H9 (cell line): ENCODE results near the gene LDHD. TPM values are rescaled to one million over a fixed set of nuclear protein-coding genes. Genes with fewer than 3 reads are reported as not detected.

ENCODE experiments used
- DNase-seq: peaks from one replicate; pipeline ENCODE4 v3.0.0-alpha.2; 2017
- H2AFZ ChIP-seq: one replicate; pipeline ENCODE4 v1.6.1; 2013; ENCODE audit warnings: mild to moderate bottlenecking, low read length, control low read depth, moderate library complexity
- H2AK5ac ChIP-seq: 2 replicates; pipeline ENCODE4 v1.6.1; 2013; ENCODE audit warnings: low read length, control low read depth, mixed read lengths; ENCODE audit not compliant: insufficient read length
- H2BK120ac ChIP-seq: one replicate; pipeline ENCODE4 v1.6.1; 2013; ENCODE audit warnings: low read depth, mild to moderate bottlenecking, low read length, control low read depth, inconsistent platforms; ENCODE audit not compliant: poor library complexity, severe bottlenecking
- H2BK12ac ChIP-seq: 2 replicates; pipeline ENCODE4 v1.6.1; 2013; ENCODE audit warnings: low read length, control low read depth, mixed read lengths, low read depth; ENCODE audit not compliant: insufficient read length
- H2BK15ac ChIP-seq: 2 replicates; pipeline ENCODE4 v1.6.1; 2013; ENCODE audit warnings: low read depth, low read length, control low read depth
- H2BK20ac ChIP-seq: one replicate; pipeline ENCODE4 v1.6.1; 2013; ENCODE audit warnings: low read depth, mild to moderate bottlenecking, low read length, control low read depth, inconsistent platforms; ENCODE audit not compliant: poor library complexity, severe bottlenecking
- H2BK5ac ChIP-seq: 2 replicates; pipeline ENCODE4 v1.6.1; 2013; ENCODE audit warnings: low read length, control low read depth, mixed read lengths; ENCODE audit not compliant: insufficient read length
- H3K14ac ChIP-seq: 2 replicates; pipeline ENCODE4 v1.6.1; 2013; ENCODE audit warnings: low read length, control low read depth; ENCODE audit not compliant: insufficient read depth
- H3K18ac ChIP-seq: 2 replicates; pipeline ENCODE4 v1.6.1; 2013; ENCODE audit warnings: low read depth, mild to moderate bottlenecking, mixed read lengths, low read length, control low read depth; ENCODE audit not compliant: insufficient read length
- H3K23ac ChIP-seq: 2 replicates; pipeline ENCODE4 v1.6.1; 2013; ENCODE audit warnings: low read length, control low read depth, mixed read lengths, low read depth; ENCODE audit not compliant: insufficient read length
- H3K23me2 ChIP-seq: 2 replicates; pipeline ENCODE4 v1.6.1; 2013; ENCODE audit warnings: low read depth, mild to moderate bottlenecking, mixed read lengths, low read length, control low read depth; ENCODE audit not compliant: insufficient read length, poor library complexity, severe bottlenecking
- H3K27ac ChIP-seq: 2 replicates; pipeline ENCODE4 v1.5.1; 2013; ENCODE audit warnings: low read length, control low read depth, mixed read lengths, low read depth; ENCODE audit not compliant: insufficient read length
- H3K27me3 ChIP-seq: 2 replicates; pipeline ENCODE4 v1.6.1; 2013; ENCODE audit warnings: low read length, control low read depth, inconsistent platforms; ENCODE audit not compliant: insufficient read depth
- H3K4ac ChIP-seq: 2 replicates; pipeline ENCODE4 v1.6.1; 2013; ENCODE audit warnings: low read depth, mild to moderate bottlenecking, control low read depth, inconsistent platforms, low read length, moderate library complexity
- H3K4me1 ChIP-seq: 2 replicates; pipeline ENCODE4 v1.6.1; 2013; ENCODE audit warnings: low read length, control low read depth, inconsistent platforms; ENCODE audit not compliant: insufficient read depth
- H3K4me2 ChIP-seq: 2 replicates; pipeline ENCODE4 v1.6.1; 2013; ENCODE audit warnings: low read length, control low read depth, mixed read lengths; ENCODE audit not compliant: insufficient read length, insufficient read depth
- H3K56ac ChIP-seq: 2 replicates; pipeline ENCODE4 v1.6.1; 2013; ENCODE audit warnings: low read depth, mild to moderate bottlenecking, mixed read lengths, low read length, control low read depth; ENCODE audit not compliant: insufficient read length
- H3K79me1 ChIP-seq: 2 replicates; pipeline ENCODE4 v1.6.1; 2013; ENCODE audit warnings: low read depth, mild to moderate bottlenecking, moderate library complexity, low read length, control low read depth, inconsistent platforms; ENCODE audit not compliant: insufficient read depth, poor library complexity, severe bottlenecking
- H3K79me2 ChIP-seq: 2 replicates; pipeline ENCODE4 v1.6.1; 2013; ENCODE audit warnings: low read length, control low read depth, inconsistent platforms; ENCODE audit not compliant: insufficient read depth
- H3K9ac ChIP-seq: 2 replicates; pipeline ENCODE4 v1.6.1; 2013; ENCODE audit warnings: low read length, control low read depth, mixed read lengths; ENCODE audit not compliant: insufficient read length; ENCODE audit errors: extremely low read depth
- H3K9me3 ChIP-seq: one replicate; pipeline ENCODE4 v1.6.1; 2013; ENCODE audit warnings: low read depth, low read length, inconsistent platforms; ENCODE audit not compliant: control insufficient read depth
- H3T11ph ChIP-seq: one replicate; pipeline ENCODE4 v1.6.1; 2013; ENCODE audit warnings: mild to moderate bottlenecking, low read length, control low read depth, inconsistent platforms
- H4K20me1 ChIP-seq: one replicate; pipeline ENCODE4 v1.6.1; 2013; ENCODE audit not compliant: control insufficient read depth, insufficient read length, insufficient read depth
- H4K5ac ChIP-seq: 2 replicates; pipeline ENCODE4 v1.6.1; 2013; ENCODE audit warnings: low read depth, mild to moderate bottlenecking, mixed read lengths, low read length, control low read depth; ENCODE audit not compliant: insufficient read length
- H4K8ac ChIP-seq: replicated peaks from 2 replicates; pipeline ENCODE4 v1.6.1; 2013; ENCODE audit warnings: low read length, control low read depth, mixed read lengths, low read depth; ENCODE audit not compliant: insufficient read length
- H4K91ac ChIP-seq: 2 replicates; pipeline ENCODE4 v1.6.1; 2013; ENCODE audit warnings: low read depth, mild to moderate bottlenecking, moderate library complexity, mixed read lengths, low read length, control low read depth; ENCODE audit not compliant: insufficient read length
- H3K27ac Mint-ChIP-seq, 3 experiments: 2 replicates in 2 of 3; 3 replicates in 1 of 3; pipeline ENCODE4 v1.8.0; 2020 to 2021; ENCODE audit warnings: mixed read lengths in 3 of 3, mild to moderate bottlenecking in 1 of 3, moderate library complexity in 1 of 3
- H3K27me3 Mint-ChIP-seq: 2 replicates; pipeline ENCODE4 v1.8.0; 2021; ENCODE audit warnings: low read depth, mild to moderate bottlenecking, moderate library complexity, mixed read lengths
- H3K36me3 Mint-ChIP-seq, 3 experiments: 2 replicates in 2 of 3; 3 replicates in 1 of 3; pipeline ENCODE4 v1.8.0; 2020 to 2021; ENCODE audit warnings: low read depth in 3 of 3, mixed read lengths in 3 of 3; ENCODE audit not compliant: insufficient read depth in 1 of 3
- H3K4me1 Mint-ChIP-seq, 2 experiments: 2 replicates each; pipeline ENCODE4 v1.8.0; 2020; ENCODE audit warnings: mixed read lengths in 2 of 2
- H3K4me3 Mint-ChIP-seq, 2 experiments: 2 replicates in 1 of 2; 3 replicates in 1 of 2; pipeline ENCODE4 v1.8.0; 2020 to 2021; ENCODE audit warnings: mild to moderate bottlenecking in 2 of 2, mixed read lengths in 2 of 2, moderate library complexity in 1 of 2
- H3K9me3 Mint-ChIP-seq, 2 experiments: 2 replicates in 1 of 2; 3 replicates in 1 of 2; pipeline ENCODE4 v1.8.0; 2020; ENCODE audit warnings: mild to moderate bottlenecking in 2 of 2, mixed read lengths in 2 of 2, moderate library complexity in 1 of 2
- CTCF ChIP-seq: fragments of 200-600 bp; sonication (generic); conservative IDR thresholded peaks from 3 replicates; pipeline ENCODE4 v1.8.0; 2021; ENCODE audit warnings: antibody characterized with exemption, mild to moderate bottlenecking
- WGBS: extraction: QIAGEN DNeasy Blood & Tissue Kit; methylation state at CpG from one replicate; pipeline ENCODE4 v1.1.7; 2013; ENCODE audit warnings: missing lambda C conversion rate, low lambda C conversion rate, mixed read lengths; ENCODE audit not compliant: insufficient read length; ENCODE audit errors: extremely low coverage; 5-methylcytosine and 5-hydroxymethylcytosine counted together
- total RNA-seq: library from RNA; stranded (reverse); gene quantifications from 2 replicates; pipeline ENCODE4 v1.2.1, GENCODE V29; 2021

The LDHD gene
- total RNA-seq, 1 experiment from 2014 or later: 14.7 TPM

- Histone ChIP-seq H2BK120ac (no peak overlapping the region), H2BK20ac (no peak overlapping the region), H3K4ac (no peak overlapping the region), H3K4me1 (peaks cover 17% of the 10 kb centered on the region; the same call in 1 of the 2 replicates), H3K23ac (no peak overlapping the region), H4K5ac (no peak overlapping the region), H2BK15ac (no peak overlapping the region), H2BK12ac (no peak overlapping the region), H3K4me2 (no peak overlapping the region), H3K56ac (no peak overlapping the region), H2BK5ac (no peak overlapping the region), H4K8ac (no peak overlapping the region), H2AK5ac (no peak overlapping the region), H3K18ac (no peak overlapping the region), H3K9ac (no peak overlapping the region), H3K23me2 (no peaks in the 10 kb centered on the region), H3K27me3 (no peaks in the 10 kb centered on the region), H3K79me1 (no peaks in the 10 kb centered on the region), H2AFZ (no peak overlapping the region), H3K14ac (no peak overlapping the region), H3K79me2 (no peaks in the 10 kb centered on the region), H3K27ac (no peak overlapping the region), H4K20me1 (peaks cover 3% of the 10 kb centered on the region), H3K9me3 (no peaks in the 10 kb centered on the region), H3T11ph (no peak overlapping the region), H4K91ac (no peak overlapping the region)
- Mint-ChIP-seq H3K36me3 (peaks cover 4 to 18% (median 9%) of the 10 kb centered on the region in 3 experiments; a peak in 5 of 7 replicates), H3K27ac (peak overlapping the region in 2 of 3 experiments; percentile 91; a peak in 2 of 7 replicates), H3K27me3 (no peaks in the 10 kb centered on the region), H3K4me3 (no peak overlapping the region), H3K4me1 (peaks cover 60 to 71% of the 10 kb centered on the region in 2 experiments), H3K9me3 (no peaks in the 10 kb centered on the region)
- WGBS: no CpG with 5 or more reads among the region's 10 CpGs
- no peak for TF ChIP-seq CTCF
- DNase-seq: no peak
These were observed 19.3 kb downstream of the LDHD start for GRCh38 chr16:75097191-75097761.
